AG08396 (cell line): ENCODE results near the gene HSPBAP1.

Source experiments
- DNase-seq: peaks from one replicate; pipeline ENCODE4 v3.0.0; 2012; ENCODE audit warnings: low spot score, mixed read lengths

HSPBAP1 gene, protein sequence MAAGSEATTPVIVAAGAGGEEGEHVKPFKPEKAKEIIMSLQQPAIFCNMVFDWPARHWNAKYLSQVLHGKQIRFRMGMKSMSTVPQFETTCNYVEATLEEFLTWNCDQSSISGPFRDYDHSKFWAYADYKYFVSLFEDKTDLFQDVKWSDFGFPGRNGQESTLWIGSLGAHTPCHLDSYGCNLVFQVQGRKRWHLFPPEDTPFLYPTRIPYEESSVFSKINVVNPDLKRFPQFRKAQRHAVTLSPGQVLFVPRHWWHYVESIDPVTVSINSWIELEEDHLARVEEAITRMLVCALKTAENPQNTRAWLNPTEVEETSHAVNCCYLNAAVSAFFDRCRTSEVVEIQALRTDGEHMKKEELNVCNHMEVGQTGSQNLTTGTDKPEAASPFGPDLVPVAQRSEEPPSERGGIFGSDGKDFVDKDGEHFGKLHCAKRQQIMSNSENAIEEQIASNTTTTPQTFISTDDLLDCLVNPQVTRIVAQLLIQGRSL

DNA sequence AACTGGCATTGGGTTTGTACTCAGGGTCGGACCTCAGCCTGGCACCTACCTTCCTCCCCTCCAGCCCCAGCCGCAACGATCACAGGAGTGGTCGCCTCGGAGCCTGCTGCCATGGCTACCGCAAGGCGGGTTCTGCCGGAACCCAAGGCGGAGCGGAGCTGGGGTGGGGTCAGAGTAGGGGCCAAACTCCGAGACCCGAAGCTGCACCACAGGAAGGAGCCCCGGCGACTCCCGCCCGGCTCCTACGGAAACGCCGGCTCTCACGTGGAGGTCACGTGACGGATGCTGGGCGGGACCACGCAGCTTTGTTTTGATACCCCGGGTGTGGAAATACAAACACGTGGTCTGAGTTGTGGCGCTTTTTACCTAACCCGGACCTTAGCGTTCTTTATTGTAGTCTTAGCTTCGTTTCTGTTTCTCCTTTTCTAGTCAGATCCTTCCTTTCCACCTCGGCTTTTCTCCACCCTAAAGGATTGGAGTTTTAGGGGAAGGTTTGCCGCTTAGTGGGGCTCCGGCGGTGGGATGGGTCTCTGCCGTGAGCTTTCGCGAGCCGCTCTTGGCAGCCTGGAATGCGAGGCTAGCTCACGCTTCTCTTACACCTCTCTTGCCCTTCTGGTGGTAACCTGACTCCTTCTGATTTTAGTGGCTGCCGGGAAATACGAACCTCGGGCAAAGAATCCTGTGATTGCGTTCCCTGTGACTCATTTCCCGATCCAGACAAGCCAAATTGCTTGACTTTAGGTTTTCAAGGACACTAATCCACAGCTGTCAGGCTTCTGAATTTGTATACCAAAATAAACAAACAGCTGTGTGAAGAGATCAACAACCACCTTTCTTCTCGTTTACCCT, at the start of gene HSPBAP1:
TSS of gene HSPBAP1 (minus strand) at position 264 of the 849 bp plus-strand sequence. CDS start at position 113, 151 bp downstream.
- DNase-seq = peak; percentile 91

DNA sequence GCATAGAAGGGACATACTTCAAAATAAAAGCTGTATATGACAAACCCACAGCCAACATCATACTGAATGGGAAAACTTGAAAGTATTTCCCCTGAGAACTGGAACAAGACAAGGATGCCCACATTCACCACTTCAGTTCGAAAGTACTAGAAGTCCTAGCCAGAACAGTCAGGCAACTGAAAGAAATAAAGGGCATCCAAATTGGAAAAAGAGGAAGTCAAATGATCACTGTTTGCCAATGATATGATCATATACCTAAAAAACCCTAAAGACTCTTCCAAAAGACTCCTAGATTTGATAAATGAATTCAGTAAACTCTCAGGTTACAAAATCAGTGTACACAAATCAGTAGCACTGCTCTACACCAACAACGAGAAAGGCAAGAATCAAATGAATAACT, 42.0 kb upstream of the HSPBAP1 start:
- DNase-seq = no peak

DNA sequence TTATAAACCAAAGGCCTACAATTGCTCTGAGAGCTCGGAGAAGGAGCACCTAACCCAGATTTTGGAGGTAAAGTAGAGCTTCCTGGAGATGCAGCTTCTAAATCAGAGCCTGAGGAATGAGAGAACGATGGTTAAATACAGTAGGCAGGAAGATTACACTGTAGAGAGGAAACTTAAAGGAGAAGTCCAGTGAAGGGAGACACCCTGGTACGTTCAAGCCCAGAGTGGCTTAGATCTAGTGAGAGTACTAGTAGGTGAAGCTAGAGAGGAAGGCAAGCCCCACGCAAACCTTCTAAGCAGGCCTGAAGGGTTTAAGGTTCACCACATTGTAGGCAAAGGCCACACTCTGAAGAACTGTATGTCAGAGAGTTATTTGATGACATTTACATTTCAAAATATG, 34.6 kb upstream of the HSPBAP1 start:
- DNase-seq = no peak

DNA sequence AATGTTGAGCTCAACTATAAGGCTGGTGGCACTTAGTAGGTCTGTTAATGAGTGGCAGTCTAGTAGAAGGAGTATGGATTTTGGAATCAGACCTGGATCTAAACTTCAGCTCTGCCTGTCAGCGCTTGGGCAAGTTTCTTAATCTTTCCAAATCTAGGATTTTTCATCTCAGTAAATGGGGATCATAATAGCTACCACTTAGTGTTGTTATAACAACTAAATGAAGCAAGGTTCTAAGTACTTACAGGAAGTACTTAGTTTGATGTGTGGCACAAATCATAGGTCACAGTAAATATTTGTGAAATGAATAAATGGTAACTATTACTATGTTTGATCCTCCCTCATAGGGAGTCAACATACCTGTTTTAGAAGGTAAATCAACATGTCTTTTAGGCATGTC, 32.6 kb upstream of the HSPBAP1 start:
- no peak for DNase-seq

DNA sequence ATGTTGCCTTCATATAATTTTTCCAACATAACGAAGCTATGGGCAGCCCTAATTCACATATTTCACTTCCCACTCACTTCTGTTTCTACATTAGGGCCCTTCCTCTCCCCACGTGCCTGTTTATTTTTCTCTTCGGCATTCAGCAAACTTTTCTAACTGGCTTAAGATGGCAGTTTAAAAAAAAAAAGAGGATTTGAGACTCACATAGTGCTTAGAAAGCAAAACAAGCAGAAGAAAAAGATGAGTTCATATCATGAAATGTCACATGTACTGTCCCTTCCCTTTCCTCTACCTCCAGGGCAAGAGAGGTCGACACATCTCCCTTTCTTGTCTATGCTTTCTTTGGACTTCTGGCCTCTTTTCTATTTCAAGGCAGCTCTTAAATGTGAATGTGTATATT, 31.8 kb upstream of the HSPBAP1 start:
- no peak for DNase-seq

DNA sequence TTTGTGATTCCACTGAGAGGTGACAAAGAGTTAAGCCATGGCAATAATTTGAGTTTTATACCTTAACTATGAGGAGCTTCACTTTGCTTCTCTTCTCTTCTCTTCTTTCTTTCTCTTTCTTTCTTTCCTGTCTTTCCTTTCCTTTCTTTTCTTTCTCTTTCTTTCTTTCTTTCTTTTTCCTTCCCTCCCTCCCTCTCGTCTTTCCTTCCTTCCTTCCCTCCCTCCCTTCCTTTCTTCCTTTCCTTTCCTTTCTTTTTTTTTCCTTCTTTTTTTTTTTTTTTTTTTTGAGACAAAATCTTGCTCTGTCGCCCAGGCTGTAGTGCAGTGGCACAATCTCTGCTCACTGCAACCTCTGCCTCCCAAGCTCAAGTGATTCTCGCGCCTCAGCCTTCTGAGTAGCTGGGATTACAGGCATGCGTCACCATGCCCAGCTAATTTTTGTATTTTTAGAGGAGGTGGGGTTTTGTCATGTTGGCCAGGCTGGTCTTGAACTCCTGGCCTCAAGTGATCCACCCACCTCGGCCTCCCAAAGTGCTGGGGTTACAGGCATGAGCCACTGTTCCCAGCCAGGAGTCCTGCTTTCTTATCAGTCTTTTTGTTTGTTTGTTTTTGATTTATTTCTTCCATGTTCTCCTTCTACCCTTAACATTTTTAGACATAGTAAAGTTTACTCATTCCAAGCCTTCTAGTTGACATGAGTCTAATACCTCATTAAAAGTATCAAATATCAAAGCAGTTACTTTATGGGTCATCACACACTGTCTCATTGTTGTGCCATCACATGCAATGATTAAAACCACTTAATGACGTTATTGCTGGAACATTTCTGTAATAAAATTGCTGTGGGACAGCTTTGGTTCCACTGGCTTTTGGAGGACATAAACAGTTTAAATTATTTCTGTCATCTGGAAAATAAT, 31.1 kb upstream of the HSPBAP1 start:
- peak; percentile 29 for DNase-seq

DNA sequence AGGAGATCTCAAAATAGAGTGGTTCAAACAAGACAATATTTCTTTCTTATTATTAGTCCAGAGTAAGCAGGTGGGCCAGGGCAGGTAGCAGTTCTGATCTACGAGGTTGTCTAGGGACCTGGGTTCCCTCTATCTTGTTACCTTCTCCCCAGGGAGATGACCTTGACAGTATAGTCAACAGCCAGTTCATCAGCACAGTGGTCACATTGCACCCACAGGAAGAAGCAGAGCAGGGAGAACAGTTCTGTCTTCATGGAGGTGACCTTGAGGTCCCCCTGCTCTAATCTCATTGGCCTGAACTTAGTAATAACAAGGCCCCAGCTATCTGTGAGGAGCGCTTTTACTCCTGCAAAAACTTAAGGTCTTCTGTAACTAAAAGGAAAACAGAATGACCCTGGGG, 23.0 kb upstream of the HSPBAP1 start:
- DNase-seq = no peak

DNA sequence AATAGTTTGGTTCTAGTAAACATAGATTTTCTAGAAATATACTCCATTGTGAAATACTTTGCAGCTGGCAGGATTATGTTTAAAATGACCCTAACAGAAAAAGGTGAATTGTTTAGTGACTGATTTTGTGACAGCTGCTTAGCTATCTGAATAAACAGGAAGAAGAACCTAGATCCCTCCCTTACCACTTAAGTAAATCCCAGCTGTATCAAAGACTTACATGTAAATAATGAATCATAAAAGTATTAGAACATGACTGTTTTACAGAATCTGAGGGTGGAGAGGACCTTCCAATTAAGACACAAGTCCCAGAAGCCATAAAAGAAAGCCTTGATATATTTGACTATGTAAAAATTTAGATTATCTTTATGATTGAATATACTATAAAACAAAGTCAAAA, 17.1 kb upstream of the HSPBAP1 start:
- no peak for DNase-seq

DNA sequence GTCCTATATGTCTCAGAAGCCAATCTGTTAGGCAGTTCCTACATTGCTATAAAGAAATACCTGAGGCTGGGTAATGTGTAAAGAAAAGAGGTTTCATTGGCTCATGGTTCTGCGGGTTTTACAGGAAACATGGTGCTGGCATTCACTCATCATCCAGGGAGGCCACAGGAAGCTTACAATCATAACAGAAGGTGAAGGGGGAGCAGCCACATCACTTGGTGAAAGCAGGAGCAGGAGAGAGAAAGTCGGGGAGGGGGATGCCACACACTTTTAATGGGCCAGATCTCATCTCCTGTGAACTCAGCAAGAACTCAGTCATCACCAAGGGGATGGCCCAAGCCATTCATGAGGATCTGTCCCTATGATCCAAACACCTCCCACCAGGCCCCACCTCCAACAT, 10.3 kb upstream of the HSPBAP1 start:
- no peak for DNase-seq

DNA sequence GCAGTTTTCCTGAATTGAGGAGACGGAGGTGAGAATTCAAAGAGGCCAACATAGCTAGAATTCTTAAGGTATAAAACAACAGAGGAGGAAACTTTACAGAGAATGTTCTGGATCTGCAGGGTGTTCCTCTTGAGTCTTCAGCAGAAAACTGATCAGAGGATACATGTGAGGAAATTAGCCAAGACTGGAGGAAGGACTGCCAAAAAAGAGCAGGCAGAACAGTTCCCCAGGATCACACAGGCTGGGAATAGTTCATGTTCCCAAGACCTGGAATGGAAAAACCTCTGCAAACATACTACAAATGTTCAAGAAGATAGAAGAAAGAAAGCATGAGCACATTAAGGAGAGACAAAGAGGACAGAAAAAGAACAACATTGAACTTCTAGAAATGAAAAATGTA, 8.7 kb upstream of the HSPBAP1 start:
- DNase-seq = no peak

DNA sequence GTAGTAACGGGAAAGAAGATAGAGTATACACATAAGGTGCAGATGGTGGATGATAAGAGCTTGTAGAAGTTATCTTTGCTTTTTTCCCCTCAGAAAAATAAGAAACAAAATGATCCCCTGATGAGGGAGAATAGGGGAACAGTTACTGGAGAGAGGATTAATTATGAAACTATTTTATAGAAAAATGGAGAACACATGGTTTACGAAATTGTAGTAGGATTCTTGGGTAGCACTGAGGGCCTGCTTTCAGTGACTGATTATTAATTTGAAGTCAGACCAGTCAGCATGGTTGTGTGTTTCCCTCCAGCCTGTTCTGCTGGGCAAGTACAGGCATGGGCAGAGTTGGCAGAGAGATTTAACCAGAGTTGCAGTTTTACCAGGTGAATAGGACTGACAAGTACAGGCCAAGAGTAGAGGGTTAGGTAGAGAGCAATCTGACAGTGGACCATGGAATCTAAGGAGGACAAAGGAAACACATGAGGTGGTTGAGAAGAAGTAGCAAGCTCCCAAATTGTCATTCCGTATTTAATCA, 7.1 kb upstream of the HSPBAP1 start:
- DNase-seq = no peak

DNA sequence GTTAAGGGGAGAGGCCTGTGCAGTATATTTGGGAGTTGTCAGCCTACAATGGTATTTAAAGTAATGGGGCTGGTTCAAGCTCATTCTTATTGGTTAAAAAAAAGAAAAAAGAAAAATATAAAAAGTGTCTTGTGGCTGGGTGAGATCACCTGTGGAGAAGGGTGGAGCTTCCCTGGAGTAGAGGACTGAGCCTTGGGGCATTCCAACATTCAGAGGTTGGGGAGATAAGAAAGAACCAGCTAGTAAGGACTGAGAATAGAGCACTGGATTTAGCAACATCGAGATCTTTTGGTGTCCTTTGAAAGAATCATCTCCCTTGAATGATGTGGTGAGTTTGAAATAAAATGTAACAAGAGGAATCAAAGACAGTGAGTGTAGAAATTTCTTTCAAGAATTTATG, 6.4 kb upstream of the HSPBAP1 start:
- no peak for DNase-seq

DNA sequence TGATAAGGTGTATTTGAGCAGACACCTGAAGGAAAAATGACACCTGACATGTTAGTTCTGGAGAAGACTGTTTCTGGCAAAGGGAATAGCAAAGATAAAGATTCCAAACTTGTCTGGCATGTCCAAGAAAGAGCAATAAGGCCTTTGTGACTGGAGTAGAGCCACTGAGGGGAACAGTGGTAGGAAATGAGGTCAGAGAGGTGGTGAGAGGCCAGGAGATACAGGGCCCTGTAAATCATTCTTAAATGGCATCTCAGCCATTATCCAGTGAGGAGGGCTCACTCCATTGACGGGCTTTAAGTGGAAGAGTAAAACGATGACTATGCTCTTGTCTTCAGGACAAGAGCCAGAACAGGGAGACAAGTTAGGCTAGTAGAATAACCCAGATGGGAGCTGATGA, 5.7 kb upstream of the HSPBAP1 start:
- DNase-seq = no peak

DNA sequence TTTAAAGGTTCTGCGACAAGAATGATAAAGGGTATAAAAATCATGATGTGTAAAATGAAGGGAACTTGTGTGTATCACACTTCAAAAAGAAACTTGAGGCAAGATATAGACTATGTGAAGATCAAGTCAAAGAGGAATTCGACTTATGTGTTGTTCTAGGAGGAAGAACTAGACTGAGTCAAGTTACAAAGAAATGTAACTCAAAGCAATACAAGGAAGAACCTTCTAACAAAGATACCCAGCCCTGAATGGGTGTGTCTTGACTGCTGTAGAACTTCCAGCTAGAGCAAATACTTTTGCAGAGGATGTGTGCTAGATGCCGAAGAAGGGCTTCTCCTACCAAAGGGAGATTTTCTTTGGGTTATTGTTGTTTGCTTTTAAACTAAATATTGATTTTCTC, 3.7 kb upstream of the HSPBAP1 start:
- no peak for DNase-seq

DNA sequence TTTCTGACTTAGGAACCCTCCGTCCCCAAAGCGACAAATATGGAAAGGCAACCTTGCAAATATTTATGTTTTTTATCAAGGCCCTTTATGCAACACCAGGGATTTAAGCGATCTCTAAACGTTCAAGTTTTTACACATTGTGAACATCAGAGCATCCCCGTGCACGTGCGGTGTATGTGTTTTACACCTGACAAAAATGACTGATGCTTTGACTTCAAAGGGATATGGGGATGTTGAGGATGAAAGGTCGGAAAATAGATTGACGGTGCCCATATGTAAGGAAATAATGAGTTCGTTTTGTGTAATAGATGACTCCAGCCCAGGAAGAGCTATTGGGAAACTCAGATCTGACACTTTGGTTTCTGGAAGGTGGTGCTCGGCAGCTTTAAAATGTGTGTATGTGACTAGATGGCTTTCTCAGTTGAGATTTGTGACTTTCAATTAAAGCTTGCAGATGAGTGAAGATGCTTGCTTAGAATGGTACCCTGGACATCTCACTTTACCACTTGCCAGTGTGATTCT, 2.1 kb upstream of the HSPBAP1 start:
- DNase-seq = no peak

DNA sequence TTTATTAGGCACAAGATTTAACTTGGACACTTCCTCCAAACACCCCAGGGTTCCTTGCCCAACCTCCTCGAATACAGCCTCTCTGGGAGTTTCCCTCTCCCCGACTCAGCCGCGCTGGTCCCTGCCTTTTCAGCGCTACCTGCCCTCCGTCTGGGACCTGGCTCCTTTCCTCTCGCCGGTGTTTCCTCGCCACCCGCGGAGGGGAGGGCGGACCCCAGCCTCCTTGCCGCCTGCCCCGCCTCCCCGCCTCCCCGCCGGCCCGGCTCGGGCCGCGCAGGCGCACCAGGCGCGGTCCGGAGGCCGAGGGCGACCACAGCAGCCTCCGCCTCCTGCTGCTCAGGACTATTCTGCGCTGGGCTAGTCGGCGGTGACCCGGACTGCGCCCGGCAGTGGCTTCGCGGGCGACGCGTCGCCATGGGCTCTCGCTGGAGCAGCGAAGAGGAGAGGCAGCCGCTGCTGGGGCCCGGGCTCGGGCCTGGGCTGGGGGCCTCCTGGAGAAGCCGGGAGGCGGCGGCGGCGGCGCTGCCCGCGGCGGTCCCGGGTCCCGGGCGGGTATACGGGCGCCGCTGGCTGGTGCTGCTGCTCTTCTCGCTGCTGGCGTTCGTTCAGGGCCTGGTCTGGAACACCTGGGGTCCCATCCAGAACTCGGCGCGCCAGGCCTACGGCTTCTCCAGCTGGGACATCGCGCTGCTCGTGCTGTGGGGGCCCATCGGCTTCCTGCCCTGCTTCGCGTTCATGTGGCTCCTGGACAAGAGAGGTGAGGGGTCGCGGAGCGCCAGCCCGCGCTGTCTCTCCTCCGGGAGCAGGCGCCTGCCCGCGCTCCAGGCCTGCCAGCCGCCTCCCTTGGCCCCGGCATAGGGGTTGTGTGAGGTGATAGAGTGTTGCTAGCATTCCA, 1.4 kb upstream of the HSPBAP1 start, which contains the start of gene SLC49A4:
TSS of gene SLC49A4 (plus strand) at position 291 of the 895 bp plus-strand sequence. CDS start at position 415, 124 bp downstream.
- DNase-seq = peak; percentile 96

DNA sequence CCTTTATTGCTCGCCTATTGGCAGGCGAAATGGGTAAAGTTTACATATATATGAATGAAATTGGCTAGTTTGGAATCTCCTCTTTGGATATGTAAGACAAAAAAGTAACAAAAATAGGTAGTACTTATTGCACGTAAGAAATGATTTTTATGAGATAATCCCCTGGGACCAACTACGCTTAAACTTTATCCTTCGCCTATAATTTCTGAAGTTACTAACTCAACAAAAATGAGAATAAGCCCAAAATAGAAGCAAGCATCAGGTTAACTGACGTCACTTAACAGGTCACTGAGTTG, 800 bp upstream of the HSPBAP1 start:
- DNase-seq = no peak

DNA sequence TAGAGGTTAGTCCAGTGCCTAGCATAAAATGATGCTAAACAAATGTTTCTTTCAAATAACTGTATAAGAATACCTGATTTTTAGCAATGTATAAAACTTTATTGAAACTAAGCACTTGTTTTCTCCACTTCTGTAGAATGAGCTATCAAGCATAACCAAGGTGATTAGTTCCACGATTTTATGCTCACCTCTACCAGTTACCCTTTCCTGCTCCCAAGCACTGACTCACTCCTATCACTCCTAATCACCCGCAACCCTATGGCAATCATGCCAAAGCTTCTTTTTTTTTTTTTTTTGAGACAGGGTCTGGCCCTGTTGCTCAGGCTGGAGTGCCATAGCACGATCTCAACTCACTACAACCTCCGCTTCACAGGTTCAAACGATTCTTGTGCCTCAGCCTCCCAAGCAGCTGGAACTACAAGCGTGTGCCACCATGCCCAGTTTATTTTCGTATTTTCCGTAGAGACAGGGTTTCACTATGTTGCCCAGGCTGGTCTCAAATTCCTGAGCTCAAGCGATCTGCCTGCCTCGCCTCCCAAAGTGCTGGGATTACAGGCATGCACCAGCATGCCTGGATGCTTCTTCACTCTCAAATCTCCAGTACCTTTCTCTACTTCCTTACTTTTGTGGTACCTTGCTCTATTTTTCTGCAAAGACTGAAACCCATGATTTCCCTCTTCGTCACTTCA, 3.9 kb downstream of the HSPBAP1 start:
- DNase-seq = no peak

DNA sequence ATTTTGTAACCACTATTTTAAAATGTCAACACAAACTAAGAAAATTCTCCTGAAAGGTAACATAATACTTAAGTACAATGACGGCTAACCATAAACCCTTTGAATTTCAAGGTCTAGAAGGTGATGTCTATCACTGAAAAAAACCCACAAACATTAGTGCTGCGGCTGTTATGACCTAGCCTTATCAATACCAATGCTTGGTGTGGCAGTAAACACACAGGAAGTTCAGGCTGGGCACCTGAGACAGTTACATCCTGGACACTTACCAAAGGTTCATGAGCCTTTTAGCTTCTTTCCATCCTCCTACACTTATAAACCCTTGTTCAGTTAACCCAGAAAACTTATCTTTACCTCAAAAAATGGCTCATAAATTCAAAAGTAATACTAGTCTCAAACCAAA, 5.8 kb downstream of the HSPBAP1 start:
- no peak for DNase-seq

DNA sequence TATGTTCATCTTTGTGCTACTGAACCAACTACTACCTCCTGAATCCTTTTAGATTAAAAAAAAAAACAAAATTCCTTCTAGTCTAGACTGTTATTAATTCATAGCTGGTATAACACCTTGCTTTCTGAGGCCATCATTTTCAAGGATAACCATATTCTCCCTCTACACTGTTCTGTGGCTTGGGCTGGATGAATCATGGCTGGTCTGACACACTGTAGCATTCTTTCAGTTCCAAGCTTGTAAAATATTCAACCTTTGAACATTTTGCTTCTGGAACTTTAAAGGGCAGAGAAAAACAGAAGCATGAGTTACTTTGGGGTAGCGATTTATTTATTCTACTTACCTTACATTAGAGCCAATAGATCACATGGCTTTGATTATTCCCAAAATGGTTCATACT, 7.6 kb downstream of the HSPBAP1 start:
- peak; percentile 77 for DNase-seq
